Fibroblast of pulmonary artery (primary cell): ENCODE data around the gene TRIM37.

Source experiments
- DNase-seq: peaks from one replicate; pipeline ENCODE4 v3.0.0-alpha.2; 2010; ENCODE audit warnings: low read depth
- H3K4me3 ChIP-seq: replicated peaks from 2 replicates; pipeline ENCODE4 v1.5.1; 2011; ENCODE audit warnings: low read depth, mild to moderate bottlenecking, control low read depth, low read length, moderate library complexity
- CTCF ChIP-seq: IDR thresholded peaks from 2 replicates; pipeline ENCODE4 v1.5.1; 2011; ENCODE audit warnings: mild to moderate bottlenecking, control low read depth, low read length, inconsistent platforms; ENCODE audit errors: missing control alignments

TRIM37 gene

GRCh38 chr17:59106463-59107305 lies at the start of gene TRIM37:
TSS of gene TRIM37 (minus strand) at chr17:59106880. CDS start at chr17:59106461, 419 bp downstream.
- peak within 1 kb of the TSS; percentile 77 for H3K4me3 ChIP-seq
- DNase-seq: peak; percentile 99
- no peak for TF ChIP-seq CTCF

GRCh38 chr17:59155439-59156177 lies 48.9 kb upstream of the TRIM37 start, which contains the start of gene PRR11:
TSS of gene PRR11 (plus strand) at chr17:59155746. CDS start at chr17:59169753, 14,007 bp downstream.
- peak; percentile 100 for DNase-seq
- peak within 1 kb of the TSS; percentile 95 for H3K4me3 ChIP-seq
- no peak for TF ChIP-seq CTCF

- DNase-seq: no peak
- peak within 1 kb of the TSS; percentile 95 for H3K4me3 ChIP-seq
- no peak for TF ChIP-seq CTCF
Measured at GRCh38 chr17:59154721-59155438, 48.2 kb upstream of the TRIM37 start, which contains the start of gene SKA2. TSS of gene SKA2 (minus strand) at chr17:59155186. CDS start at chr17:59155163, 23 bp downstream.

- DNase-seq: peak; percentile 49
- peak overlapping the region; percentile 95 for H3K4me3 ChIP-seq
- TF ChIP-seq CTCF: no peak
Measured at GRCh38 chr17:59154292-59154720, 47.6 kb upstream of the TRIM37 start.

- no peak for DNase-seq
- no peak for TF ChIP-seq CTCF
- peak overlapping the region; percentile 95 for H3K4me3 ChIP-seq
Measured at GRCh38 chr17:59152925-59153324, 46.2 kb upstream of the TRIM37 start.

GRCh38 chr17:59151591-59151990 lies 44.9 kb upstream of the TRIM37 start:
- H3K4me3 ChIP-seq: peak overlapping the region; percentile 32
- no peak for TF ChIP-seq CTCF

More at GRCh38 chr17:59151591-59151990, 44.9 kb upstream of the TRIM37 start:
- peak; percentile 48 for DNase-seq
